OCI-LY7 (cell line): Measurements from ENCODE around the gene PER3.

Experiments used
- EZH2phosphoT487 ChIP-seq: fragments of 200-600 bp; sonication (generic); IDR thresholded peaks from 2 replicates; pipeline ENCODE4 v1.6.1; 2018; ENCODE audit warnings: low read depth, borderline replicate concordance, mild to moderate bottlenecking, mixed run types, antibody characterized with exemption, low read length, moderate library complexity, mixed read lengths
- TF ChIP-seq, protein P1 (sequence below): fragments of 200-600 bp; sonication (generic); conservative IDR thresholded peaks from 2 replicates; pipeline ENCODE4 v1.5.1; 2014; ENCODE audit warnings: mild to moderate bottlenecking, antibody characterized with exemption, low read length, moderate library complexity, mixed read lengths

DNA sequence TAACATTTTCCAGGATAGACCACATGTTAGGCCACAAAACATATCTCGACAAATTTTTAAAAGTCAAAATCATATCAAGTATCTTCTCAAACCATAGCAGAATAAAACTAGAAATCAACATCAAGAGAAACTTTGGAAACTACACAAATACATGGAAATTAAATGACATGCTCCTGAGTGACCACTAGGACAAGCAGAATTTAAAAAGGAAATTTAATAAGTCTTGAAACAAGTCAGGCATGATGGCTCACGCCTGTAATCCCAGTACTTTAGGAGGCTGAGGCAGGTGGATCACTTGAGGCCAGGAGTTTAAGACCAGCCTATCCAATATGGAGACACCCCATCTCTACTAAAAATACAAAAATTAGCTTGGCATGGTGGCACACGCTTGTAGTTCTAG, 95.1 kb downstream of the PER3 start:
- TF ChIP-seq, protein P1, sequence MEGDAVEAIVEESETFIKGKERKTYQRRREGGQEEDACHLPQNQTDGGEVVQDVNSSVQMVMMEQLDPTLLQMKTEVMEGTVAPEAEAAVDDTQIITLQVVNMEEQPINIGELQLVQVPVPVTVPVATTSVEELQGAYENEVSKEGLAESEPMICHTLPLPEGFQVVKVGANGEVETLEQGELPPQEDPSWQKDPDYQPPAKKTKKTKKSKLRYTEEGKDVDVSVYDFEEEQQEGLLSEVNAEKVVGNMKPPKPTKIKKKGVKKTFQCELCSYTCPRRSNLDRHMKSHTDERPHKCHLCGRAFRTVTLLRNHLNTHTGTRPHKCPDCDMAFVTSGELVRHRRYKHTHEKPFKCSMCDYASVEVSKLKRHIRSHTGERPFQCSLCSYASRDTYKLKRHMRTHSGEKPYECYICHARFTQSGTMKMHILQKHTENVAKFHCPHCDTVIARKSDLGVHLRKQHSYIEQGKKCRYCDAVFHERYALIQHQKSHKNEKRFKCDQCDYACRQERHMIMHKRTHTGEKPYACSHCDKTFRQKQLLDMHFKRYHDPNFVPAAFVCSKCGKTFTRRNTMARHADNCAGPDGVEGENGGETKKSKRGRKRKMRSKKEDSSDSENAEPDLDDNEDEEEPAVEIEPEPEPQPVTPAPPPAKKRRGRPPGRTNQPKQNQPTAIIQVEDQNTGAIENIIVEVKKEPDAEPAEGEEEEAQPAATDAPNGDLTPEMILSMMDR: no peak
- TF ChIP-seq EZH2phosphoT487: no peak
